Renal pelvis (tissue), 4 donors: ENCODE measurements around the gene ORC1. TPM values are rescaled to one million over a fixed set of nuclear protein-coding genes. Genes with fewer than 3 reads are reported as not detected.

Experiments
- DNase-seq: peaks from one replicate; pipeline ENCODE4 v3.0.0-alpha.2; 2013
- polyA plus RNA-seq, 3 donors: library from polyadenylated mRNA; unstranded; fragments of 120-200 nt; gene quantifications; one replicate each; pipeline ENCODE4 v1.2.1, GENCODE V29; 2013; ENCODE audit not compliant: insufficient read length in 3 of 3

ORC1 gene
- polyA plus RNA-seq, 3 donors: 7.5 to 8.6 (median 7.7) TPM

DNA sequence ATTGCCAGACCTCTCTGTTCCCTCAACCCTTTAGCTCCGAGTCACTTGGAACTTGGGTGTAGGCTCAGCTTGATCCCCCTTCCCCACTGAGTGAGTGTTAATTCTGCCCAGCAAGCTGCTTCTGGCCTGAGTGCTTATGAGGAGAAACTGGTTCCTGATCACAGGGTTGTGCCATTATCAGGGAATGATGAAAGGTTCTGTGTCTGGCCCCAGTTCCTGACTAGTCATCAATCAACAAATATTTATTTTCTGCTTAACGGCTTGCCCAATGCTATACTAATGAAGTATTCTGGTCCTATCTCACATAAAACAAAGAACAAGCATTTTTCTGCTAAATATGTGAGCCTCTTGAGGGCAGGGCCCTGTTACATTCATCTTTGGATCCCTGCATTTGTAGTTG lies 59.0 kb downstream of the ORC1 start:
- no peak for DNase-seq

DNA sequence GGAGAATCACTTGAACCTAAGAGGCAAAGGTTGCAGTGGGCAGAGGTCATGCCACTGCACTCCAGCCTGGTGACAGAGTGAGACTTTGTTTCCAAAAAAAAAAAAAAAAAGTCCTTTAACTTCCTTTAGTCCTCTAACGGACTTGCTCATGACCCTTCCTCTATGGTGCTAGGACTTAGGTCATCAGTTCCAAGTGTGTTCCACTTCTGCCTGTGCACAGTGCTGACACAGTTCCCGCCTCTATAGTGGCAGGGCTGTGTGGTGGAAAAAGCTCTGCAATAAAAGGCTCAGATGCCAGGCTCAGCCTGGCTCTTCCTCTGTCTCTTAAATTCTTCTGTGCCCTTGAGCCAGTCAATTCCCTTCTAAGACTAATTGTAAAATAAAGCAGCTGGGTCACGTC lies 60.2 kb downstream of the ORC1 start:
- DNase-seq: no peak

DNA sequence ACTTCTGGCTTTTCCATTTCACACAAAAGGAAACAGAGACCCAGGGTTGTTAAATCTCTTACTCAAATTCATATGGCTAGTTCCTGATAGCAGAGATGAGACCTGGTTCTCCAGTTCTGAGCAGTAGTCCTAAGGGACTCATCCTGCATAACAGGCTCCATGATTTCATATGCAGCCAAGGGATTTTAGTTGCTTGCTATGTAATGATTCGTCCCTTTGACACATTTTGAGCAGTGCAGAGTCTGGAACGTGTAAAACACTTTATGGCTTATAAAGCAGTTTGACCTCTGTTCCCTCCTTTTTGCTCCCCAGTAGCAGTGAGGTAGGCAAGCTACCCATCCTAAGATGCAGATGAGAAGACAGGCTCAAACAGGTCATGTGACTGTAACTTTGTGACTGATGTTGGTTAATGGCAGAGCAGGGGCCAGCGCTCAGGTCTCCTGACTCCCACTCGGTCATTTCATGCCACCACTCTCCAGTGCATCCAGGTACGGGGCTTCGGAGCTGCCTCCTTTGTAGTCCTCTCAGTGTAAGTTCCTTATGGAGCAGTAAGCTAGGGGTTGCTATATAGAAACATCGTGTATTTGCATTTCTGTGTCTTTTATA lies 62.5 kb downstream of the ORC1 start:
- DNase-seq: no peak

DNA sequence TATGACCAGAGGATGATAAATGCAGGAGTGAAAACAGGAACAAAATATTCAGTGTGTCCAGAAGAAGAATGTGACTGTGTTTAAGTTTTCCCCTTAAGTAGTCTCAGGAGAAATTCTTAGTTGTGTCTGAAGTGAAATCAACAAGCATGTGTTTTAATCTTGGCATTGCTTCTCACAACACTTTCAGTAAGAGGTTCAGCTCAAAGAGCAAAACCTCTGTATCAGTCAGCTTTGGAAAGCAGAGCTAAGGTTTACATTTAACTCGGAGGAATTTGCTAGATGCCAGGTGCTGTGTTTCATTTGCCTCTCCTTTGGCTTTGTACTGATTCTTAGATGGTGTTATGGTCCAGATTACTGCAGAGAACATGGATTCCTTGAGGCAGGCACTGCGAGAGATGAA lies 66.8 kb downstream of the ORC1 start:
- DNase-seq: no peak

DNA sequence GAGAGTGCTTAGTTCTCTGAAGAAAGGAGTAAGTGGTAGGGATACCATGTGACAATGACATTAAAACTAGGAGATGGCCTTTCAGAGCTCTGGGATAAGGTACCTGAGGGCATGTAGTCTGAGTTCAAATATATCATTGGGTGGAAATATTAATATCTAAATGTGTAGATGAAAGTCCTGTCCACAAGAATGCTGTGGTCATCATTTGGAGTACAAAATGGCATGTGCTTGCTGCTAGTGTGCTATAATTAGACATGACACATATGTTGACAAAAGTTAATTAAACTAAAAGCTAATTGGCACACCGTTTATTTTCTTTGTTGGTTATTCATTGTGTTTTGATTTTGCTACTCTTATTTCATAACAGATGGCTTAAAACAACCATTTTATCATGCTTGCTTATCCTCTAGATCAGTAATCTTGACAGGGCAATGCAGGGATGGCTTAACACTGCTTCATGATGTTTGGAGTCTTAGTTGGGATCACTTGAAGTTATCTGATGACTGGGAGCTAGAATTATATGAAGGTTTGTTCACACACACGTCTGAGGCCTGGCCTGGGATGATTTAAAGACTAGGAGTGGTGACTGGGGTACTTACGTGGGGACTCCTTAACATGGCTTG lies 69.2 kb downstream of the ORC1 start:
- no peak for DNase-seq

DNA sequence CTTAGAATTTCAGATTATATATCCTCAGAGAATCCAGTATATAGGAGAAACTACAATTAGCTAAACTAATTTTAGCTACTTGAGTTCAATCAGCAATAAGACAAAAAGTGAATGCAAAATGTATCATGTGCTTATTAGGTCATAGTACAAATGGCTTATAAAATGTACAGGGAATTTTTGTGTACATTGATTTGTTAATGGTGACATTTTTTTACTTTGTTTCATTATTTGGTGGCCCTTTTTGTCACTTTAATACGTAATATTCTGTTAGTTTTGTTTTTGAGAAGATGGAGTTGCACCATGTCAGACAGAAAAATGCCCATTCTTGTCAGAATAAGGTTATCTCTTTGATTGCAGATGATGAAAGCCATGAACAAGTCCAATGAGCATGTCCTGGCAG lies 71.8 kb downstream of the ORC1 start:
- no peak for DNase-seq

DNA sequence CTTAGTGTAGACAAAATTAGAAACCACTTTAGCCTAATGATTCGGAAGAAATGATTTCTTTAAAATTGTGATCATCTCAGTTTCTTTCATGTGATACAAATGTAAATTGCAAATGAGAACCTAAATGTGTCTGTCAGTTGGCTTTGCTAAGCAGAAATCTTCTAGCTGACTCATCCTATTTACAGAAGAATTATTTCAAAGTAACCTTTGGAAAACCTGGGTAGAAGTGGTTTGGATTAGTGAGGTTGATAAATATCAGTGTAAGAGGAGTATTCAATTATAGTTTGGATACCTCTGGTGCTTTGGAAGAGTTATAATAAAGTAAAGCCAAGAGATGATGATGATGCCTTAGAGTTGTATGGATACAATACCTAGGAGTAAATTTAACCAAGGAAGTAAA lies 75.6 kb downstream of the ORC1 start:
- no peak for DNase-seq

DNA sequence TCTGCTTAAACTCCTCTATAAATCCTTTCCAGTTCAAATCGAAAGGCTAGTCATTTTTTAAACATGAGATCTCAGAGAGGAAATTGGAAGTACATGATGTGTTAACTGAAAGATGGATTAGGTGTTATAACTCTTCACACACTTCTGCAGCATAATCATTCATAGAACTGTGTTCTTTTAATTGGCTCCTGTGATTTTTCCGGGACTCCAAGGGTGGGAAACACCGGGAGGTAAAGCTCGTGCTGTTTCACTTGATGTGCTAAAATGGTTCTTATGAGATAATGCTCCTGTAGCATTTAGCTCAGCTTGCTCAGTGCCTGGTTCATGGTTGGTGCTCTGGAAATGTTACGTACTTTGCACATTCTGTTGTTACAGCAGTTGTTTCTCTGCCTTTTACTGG lies 78.4 kb downstream of the ORC1 start:
- no peak for DNase-seq

DNA sequence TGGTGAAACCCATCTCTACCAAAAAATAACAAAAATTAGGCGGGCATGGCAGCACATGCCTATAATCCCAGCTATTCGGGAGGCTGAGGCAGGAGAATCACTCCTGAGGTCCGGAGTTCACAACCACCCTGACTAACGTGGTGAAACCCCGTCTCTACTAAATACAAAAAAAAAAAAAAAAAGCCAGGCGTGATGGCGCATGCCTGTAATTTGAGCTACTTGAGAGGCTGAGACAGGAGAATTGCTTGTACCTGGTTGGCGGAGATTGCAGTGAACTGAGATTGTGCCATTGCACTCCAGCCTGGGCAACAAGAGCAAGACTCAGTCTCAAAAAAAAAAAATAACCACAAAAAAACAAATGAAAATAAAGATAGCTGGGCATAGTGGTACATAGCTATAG lies 80.5 kb downstream of the ORC1 start:
- DNase-seq: no peak

Other genes with a start within 250 kb of the ORC1 start
- 10 to 100 TPM; 25.5 to 35.4 (median 34.6) TPM for gene CC2D1B, start 38.2 kb downstream of the ORC1 start, polyA plus RNA-seq
- 10 to 100 TPM; 74.4 to 80.0 (median 77.5) TPM for gene PRPF38A, start 179 bp upstream of the ORC1 start, polyA plus RNA-seq
- gene TUT4, start 148.7 kb upstream of the ORC1 start, polyA plus RNA-seq: 100 to 1,000 TPM in 2 of 3 donors, 10 to 100 TPM in 1; 70.6 to 123 (median 107) TPM
- 10 to 100 TPM; 67.6 to 88.6 (median 86.1) TPM for gene GPX7, start 197.9 kb upstream of the ORC1 start, polyA plus RNA-seq
- gene SHISAL2A, start 228.7 kb upstream of the ORC1 start, polyA plus RNA-seq: 1 to 10 TPM; 1.6 to 3.7 (median 2.7) TPM